NCI-H748 (cell line): Measurements from ENCODE around the gene TMEM98.
"Not testable (repeated sequence)": the region's sequence is repeated elsewhere in the genome, so short reads cannot be mapped to it uniquely, and the experiment has no call there.

Experiments used
- DNase-seq: peaks from one replicate; lab custom pipeline; 2025; ENCODE audit not compliant: unreplicated experiment; lab: John Stamatoyannopoulos, UW

TMEM98 gene

DNA sequence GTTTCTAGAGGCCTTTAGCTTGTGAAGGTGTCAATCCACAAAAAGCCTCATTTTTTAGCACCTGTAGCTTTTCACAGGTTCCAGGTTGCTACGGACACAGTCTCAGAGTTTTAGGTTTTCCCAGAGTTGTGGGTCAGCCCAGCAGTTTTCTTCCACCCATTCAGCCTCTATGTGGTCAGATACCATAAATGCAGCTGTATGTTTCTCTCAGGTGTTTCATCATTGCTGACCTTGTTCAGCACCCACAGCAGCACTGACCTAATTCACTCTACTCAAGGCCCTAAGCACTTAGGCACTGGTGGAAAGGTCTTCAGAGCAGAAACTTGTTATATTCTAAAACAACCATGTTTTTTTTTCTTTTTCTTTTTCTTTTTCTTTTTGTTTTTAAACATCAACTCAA is 48.7 kb downstream of the TMEM98 start:
- no peak for DNase-seq

- no peak for DNase-seq
Observed at GRCh38 chr17:32980230-32980629, 52.3 kb downstream of the TMEM98 start.

- DNase-seq: not testable (repeated sequence)
Observed at GRCh38 chr17:32981611-32982010, 53.7 kb downstream of the TMEM98 start.

- no peak for DNase-seq
Observed at GRCh38 chr17:32985050-32985756, 57.2 kb downstream of the TMEM98 start.

DNA sequence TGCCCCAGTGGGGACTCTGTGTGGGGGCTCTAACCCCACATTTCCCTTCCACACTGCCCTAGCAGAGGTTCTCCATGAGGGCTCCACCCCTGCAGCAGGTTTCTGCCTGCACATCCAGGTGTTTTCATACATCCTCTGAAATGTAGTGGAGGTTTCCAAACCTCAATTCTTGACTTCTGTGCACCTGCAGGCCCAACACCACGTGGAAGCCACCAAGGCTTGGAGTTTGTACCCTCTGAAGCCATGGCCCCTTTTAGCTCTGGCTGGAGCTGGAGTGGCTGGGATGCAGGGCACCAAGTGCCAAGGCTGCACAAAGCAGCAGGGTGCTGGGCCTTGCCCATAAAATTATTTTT is 59.5 kb downstream of the TMEM98 start:
- not testable (repeated sequence) for DNase-seq

- not testable (repeated sequence) for DNase-seq
Observed at GRCh38 chr17:32987868-32988267, 59.9 kb downstream of the TMEM98 start.

DNA sequence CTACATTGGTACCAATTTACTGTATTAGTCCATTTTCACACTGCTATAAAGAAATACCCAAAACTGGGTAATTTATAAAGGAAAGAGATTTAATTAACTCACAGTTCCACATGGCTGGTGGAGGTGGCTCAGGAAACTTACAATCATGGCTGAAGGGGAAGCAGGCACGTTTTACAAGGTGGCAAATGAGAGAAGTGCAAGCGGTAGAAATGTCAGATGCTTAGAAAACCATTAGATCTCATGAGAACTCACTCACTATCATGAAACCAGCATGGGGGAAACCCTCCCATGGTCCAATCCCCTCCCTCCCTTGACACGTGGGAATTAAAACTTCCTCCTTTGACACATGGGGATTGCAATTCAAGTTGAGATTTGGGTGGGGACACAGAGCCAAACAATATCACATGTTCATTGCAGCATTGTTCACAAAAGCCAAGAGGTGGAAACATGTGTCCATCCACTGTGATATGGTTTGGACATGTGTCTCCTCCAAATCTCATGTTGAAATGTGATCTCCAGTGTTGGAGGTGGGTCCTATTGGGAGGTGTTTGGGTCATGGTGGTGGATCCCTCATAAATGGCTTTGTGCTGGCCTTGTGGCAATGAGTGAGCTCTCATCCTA is 60.6 kb downstream of the TMEM98 start:
- no peak for DNase-seq

GRCh38 chr17:32992321-32993033 is 64.5 kb downstream of the TMEM98 start:
- no peak for DNase-seq

GRCh38 chr17:32993977-32994376 is 66.0 kb downstream of the TMEM98 start:
- DNase-seq: no peak
